Stimulated activated CD4-positive, alpha-beta T cell treated with anti-CD3 and anti-CD28 coated beads, TNF-alpha, amount 100 ng/mL, for 1 hour (primary cell): ENCODE data around the gene LGALS4.
A peak's percentile ranks its signal among the peaks of the same experiment; 100 is the strongest.
"Not testable (repeated sequence)": the region's sequence is repeated elsewhere in the genome, so short reads cannot be mapped to it uniquely, and the experiment has no call there.

Source experiments
- DNase-seq, 3 donors: peaks; one replicate each; pipeline ENCODE4 v3.0.0-alpha.2; 2020; ENCODE audit warnings: low read depth in 3 of 3, low spot score in 1 of 3

The LGALS4 gene

GRCh38 chr19:38842439-38843174 is 29.9 kb upstream of the LGALS4 start:
- DNase-seq = no peak

GRCh38 chr19:38841787-38842438 is 29.2 kb upstream of the LGALS4 start:
- DNase-seq = no peak

- DNase-seq = no peak
These were observed 28.5 kb upstream of the LGALS4 start for GRCh38 chr19:38841180-38841766.

GRCh38 chr19:38840583-38840968 is 27.8 kb upstream of the LGALS4 start:
- no peak for DNase-seq

- DNase-seq = no peak
These were observed 27.3 kb upstream of the LGALS4 start for GRCh38 chr19:38839816-38840582.

- DNase-seq = no peak
These were observed 26.4 kb upstream of the LGALS4 start for GRCh38 chr19:38838986-38839761.

GRCh38 chr19:38838208-38838985 is 25.7 kb upstream of the LGALS4 start:
- DNase-seq = peak in 2 of 3 donors; percentile 26 to 38

- DNase-seq = no peak
These were observed 24.9 kb upstream of the LGALS4 start for GRCh38 chr19:38837656-38838121.

GRCh38 chr19:38836983-38837626 is 24.4 kb upstream of the LGALS4 start:
- DNase-seq = no peak

GRCh38 chr19:38836159-38836982 is 23.6 kb upstream of the LGALS4 start:
- no peak for DNase-seq

GRCh38 chr19:38834590-38834989 is 21.8 kb upstream of the LGALS4 start:
- no peak for DNase-seq

GRCh38 chr19:38834104-38834490 is 21.4 kb upstream of the LGALS4 start:
- DNase-seq = no peak

GRCh38 chr19:38833092-38833425 is 20.3 kb upstream of the LGALS4 start:
- DNase-seq = no peak

- no peak for DNase-seq
These were observed 18.4 kb upstream of the LGALS4 start for GRCh38 chr19:38831142-38831605.

GRCh38 chr19:38830039-38830733 is 17.4 kb upstream of the LGALS4 start:
- DNase-seq = no peak

GRCh38 chr19:38829203-38829602 is 16.5 kb upstream of the LGALS4 start:
- DNase-seq = not testable (repeated sequence)

GRCh38 chr19:38826856-38827551 is 14.3 kb upstream of the LGALS4 start:
- no peak for DNase-seq
